DMS 273 treated with DMSO at 0.1 percent for 48 hours (cell line): Measurements from ENCODE around the gene PHOSPHO2.

ENCODE experiments used
- DNase-seq: peaks from one replicate; lab custom pipeline; 2025; lab: John Stamatoyannopoulos, UW

Gene PHOSPHO2

GRCh38 chr2:169694113-169694893 lies at the start of gene PHOSPHO2, which contains the start of gene CFAP210:
Gene PHOSPHO2, plus strand, starts transcription at chr2:169694469. Its CDS starts 6,503 bp downstream, at chr2:169700972.
Gene CFAP210, minus strand, starts transcription at chr2:169694405. Its CDS starts 78 bp downstream, at chr2:169694327.
- DNase-seq, result peak; percentile 83

- DNase-seq, result no peak
These were observed 46.8 kb upstream of the PHOSPHO2 start for GRCh38 chr2:169647496-169647895.

DNA sequence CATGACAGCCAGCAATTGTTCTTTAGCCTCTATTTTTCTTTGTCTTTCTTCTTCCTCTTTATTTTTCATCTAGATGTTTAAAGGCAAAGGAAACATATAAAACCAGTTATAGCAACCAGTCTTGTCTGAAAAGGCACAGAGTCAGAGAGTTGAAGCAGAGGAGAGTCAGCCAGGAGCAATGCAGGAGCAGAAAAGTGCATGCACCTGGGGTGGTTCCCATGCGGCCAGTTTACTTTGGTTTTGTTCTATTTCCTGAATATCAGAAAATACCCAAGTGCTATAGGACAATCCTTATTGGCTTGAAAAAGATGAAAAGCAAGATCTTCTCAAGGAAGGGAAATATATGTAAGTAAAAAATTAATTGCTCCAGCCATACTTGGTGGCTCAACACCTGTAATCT lies 45.0 kb upstream of the PHOSPHO2 start:
- DNase-seq, result no peak

DNA sequence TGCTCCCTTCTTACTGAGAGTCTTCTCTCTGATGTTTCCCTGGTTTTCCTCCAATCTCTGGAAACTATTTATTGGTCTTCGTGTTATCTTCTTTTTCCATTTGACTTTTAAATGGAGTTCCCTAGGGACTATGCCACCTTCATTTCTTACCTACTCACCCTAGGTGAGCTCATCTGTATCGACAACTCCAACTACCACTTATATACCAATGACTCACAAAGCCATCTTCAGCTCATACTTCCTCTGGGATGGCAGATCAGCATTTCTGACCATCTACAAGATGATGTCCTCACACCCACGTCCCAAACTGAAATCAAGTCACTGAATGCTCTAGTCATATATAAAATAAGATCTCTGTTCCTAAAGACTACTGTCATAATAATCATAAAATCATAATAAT lies 40.6 kb upstream of the PHOSPHO2 start:
- no peak for DNase-seq

DNA sequence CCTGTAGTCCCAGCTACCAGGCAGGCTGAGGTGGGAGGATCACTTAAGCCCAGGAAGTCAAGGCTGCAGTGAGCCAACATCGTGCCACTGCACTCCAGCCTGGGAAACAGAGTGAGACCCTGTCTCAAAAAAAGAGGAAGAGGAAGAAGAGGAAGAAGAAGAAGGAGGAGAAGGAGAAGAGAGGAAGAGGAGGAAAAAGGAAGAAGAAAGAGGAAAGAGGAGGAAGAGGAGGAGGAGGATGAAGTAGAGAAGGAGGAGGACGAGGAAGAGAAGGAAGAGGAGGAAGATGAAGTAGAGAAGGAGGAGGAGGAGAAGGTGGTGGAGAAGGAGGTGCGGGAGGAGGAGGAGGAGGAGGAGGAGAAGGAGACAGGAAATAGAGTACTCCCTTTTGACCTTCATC lies 38.1 kb upstream of the PHOSPHO2 start:
- no peak for DNase-seq

- DNase-seq, result no peak
These were observed 35.4 kb upstream of the PHOSPHO2 start for GRCh38 chr2:169658877-169659276.

- DNase-seq, result no peak
These were observed 34.9 kb upstream of the PHOSPHO2 start for GRCh38 chr2:169659320-169659719.

DNA sequence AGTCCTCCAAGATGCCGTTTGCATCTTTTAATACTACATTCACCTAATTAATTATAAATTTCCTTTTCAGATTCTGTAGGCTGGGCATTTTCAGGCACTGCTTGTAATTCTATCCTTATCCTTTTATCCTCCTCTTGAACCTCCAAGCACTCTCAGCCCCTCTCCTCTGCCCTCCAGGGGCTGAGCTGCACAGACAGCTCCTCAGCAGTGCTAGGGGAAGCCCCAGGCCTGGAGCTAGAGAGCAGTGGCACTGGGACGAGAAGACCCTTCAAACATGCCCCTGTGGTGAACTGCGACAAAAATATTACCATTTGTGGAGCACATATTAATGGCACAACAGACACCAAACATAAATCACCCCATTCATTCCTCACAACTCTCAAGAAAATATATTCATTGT lies 33.0 kb upstream of the PHOSPHO2 start:
- no peak for DNase-seq

GRCh38 chr2:169662744-169663143 lies 31.5 kb upstream of the PHOSPHO2 start:
- DNase-seq, result no peak

DNA sequence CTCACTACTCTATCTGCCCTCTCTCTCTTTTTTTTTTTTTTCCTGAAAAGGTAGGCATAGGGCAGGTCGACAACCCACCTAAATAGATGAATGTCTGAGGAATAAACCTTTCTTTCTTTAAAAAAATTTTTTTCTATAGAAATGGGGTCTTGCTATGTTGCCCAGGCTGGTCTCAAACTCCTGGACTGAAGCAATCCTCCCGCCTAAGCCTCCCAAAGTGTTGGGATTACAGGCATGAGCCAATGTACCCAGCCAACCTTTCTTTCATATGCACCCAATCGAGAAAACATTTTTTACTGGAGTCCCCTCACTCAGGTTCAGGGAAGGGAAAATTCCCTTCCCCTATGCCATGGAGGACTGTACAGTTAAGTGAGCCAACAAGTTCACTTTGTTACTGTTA lies 31.0 kb upstream of the PHOSPHO2 start:
- no peak for DNase-seq

- no peak for DNase-seq
These were observed 29.7 kb upstream of the PHOSPHO2 start for GRCh38 chr2:169664600-169664977.

DNA sequence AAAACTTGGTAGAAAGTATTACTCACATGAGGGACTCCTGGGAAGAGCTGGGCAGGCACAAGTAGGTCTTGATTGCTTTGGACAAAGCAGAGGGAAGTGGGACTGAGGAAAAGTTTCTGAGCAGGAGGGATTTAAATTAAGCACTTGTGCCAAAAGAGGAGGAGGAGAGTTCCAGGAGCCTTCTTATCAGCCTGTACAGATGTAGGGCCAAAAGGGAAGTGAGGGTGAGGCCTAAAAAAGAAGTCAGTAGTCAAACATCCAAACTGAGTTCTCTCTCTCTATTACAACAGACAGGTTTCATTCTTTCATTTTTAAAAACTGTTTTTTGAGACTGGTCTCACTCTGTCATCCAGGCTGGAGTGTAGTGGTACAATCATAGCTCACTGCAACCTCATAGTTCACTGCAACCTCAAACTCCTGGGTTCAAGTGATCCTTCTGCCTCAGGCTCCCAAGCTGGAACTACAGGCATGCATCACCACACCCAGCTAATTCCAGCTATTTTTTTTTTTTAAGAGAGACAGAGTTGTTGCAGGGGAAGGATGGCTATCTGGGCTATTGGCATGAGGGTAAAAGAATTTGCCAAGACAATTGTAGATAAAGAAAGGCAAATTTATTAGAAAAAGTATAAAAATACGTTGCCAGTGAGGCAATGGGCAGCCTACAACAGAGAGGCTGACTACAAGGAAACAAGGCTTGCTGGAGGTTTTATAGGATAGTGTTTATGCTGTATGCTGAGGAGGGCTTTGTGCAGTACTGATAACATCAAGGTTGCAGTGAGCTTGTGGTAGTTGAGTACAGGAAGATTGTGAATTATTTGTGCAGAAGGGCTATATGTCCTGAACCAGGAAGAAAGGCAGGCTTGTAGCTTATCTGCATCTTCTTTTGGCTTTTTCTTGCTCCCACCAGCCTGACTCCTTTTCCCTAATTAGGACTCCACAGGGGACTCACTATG lies 29.0 kb upstream of the PHOSPHO2 start:
- no peak for DNase-seq

DNA sequence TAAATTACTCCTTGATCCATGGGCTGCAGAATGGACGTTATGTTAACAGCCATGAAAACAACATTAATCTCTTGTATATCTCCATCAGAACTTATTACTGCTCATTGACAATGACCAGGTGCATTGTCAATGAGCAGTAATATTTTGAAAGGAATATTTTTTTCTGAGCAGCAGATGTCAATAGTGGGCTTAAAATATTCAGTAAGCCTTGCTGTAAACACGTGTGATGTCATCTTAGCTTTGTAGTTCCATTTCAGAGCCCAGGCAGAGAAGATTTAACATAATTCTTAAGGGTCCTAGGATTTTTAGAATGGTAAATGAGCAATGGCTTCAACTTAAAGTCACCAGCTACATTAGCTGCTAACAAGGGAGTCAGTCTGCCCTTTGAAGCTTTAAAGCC lies 26.7 kb upstream of the PHOSPHO2 start:
- no peak for DNase-seq

DNA sequence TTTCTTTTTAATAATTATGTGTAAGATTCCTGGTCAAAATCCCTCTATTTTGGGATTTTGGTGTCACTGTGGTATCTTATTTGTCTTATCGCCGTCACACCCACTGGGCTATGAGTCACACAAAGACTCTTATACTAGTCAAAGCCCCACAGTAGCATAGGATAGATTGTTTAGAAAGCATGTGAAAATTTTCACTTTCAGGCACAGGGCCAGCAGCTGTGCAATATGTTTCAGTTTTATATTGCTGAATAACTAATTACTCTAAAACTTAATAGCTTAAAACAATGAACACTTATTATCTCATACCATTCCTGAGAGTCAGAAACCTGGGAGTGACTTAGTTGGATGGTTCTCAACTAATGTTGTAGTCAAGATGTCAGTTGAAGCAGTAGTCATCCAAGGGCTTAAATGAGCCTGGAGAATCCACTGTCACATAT lies 24.0 kb upstream of the PHOSPHO2 start:
- no peak for DNase-seq

DNA sequence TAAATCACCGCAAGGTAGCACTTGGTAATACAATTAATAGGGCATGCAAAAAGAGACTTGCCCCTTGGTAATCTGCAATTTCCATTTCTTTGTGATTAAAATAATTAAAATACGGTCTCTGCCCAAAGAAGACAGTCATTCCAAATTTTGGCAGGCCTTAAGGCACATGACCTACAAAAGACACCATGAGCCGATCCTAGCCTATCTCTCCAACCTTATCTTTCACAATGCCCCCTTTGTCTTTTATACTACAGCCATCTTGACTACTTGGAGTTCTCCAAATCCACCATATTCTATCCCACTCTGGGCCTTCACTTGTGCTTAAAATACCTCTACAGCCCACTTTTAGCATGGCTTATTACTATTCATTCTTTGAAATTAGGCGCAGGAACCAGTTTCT lies 23.3 kb upstream of the PHOSPHO2 start:
- no peak for DNase-seq

GRCh38 chr2:169672406-169672805 lies 21.9 kb upstream of the PHOSPHO2 start:
- DNase-seq, result no peak

- no peak for DNase-seq
These were observed 21.2 kb upstream of the PHOSPHO2 start for GRCh38 chr2:169673106-169673505.

- no peak for DNase-seq
These were observed 20.3 kb upstream of the PHOSPHO2 start for GRCh38 chr2:169673921-169674320.

DNA sequence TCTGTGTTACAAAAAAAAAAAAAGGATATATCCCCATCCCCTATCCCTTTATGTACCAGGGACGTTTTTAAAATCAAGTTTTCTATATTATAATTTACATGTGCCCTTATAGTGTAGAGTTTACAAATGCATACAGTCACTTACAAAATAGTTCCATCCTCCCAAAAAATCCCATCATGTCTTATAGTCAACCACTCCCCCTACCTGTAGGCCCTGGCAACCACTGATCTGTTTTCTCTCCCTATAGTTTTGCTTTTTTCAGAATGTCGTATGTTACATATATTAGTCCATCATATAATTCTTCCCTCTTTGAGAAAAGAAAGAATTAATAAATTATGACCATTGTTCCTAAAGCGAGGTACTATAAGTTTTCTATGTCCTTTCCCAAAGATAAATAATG lies 17.9 kb upstream of the PHOSPHO2 start:
- DNase-seq, result no peak

DNA sequence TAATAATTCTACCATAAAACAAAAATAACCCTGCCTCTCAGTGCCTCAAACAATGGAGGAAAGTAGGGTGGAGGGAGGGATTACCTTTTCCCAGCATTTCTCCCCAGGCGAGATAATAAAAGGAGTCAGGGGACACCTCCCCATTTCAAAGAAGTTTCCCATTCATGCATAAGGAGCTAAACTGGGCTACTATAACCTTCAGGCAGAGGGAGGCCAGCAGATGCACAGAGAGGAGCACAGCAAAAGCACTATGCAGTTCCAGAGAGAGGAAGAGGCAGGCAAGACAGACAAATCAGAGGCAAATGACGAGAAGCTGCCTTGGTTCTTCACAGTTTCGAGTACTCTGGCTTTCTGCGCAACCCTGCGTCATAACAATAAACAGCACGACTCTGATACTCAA lies 17.4 kb upstream of the PHOSPHO2 start:
- no peak for DNase-seq

- DNase-seq, result no peak
These were observed 11.2 kb upstream of the PHOSPHO2 start for GRCh38 chr2:169683054-169683424.

DNA sequence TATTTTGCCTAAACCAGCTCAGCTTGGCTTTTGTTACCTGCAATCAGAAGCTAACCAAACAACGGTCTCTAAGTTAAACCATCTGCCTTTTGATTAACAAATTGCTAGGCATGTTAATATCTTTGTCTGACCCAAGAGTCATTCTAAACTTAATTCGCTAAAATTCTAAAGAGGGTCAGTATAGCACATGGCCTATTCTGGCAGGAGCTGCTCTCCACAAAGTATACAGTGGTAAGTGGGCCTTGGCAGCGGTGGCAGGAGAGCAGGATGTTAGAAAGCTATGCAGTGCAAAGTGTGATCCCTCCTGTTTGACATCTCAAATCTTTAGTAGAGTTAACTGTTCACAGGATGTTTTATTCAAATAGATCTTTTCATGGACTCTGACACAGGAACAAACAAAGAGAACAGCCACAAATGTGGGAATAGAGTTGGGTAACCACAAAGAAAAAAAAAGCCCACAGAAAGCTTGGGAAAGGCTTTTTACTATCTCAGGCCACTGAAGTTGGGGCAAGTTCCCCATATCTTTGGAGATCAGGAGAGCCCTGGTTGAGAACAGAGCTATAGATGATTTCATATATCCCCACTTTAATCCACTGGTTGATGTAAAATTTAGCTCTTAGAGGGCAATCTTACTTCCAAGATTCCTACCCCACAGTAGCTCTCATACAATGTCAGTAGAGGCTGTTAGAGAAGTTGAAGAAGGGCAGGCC lies 10.7 kb upstream of the PHOSPHO2 start:
- no peak for DNase-seq
